ENCODE data around the gene KCTD1. TPM values are rescaled to one million over a fixed set of nuclear protein-coding genes. Genes with fewer than 3 reads are reported as not detected.

KCTD1 gene
- polyA plus RNA-seq, 1 of the 3 experiments (the other 2 are of a cell fraction): 12.8 TPM

- TF ChIP-seq ZBTB33 (IDR thresholded peaks at IDR 0.05; ENCODE audit: borderline replicate concordance, low read depth): no peak
- TF ChIP-seq RCOR1 (IDR thresholded peaks at IDR 0.05; ENCODE audit: low read length): no peak
- TF ChIP-seq GATA2 (CRISPR knock-in tag; IDR thresholded peaks at IDR 0.05): no peak
- TF ChIP-seq EZH2phosphoT487 (IDR thresholded peaks at IDR 0.05; ENCODE audit: borderline replicate concordance, low read depth): no peak
- no peak for TF ChIP-seq POLR2AphosphoS5 (IDR thresholded peaks at IDR 0.05; ENCODE audit: low read depth, low read length)
- TF ChIP-seq ELF1 (IDR thresholded peaks at IDR 0.05): no peak
- TF ChIP-seq TAF1 (IDR thresholded peaks at IDR 0.05; ENCODE audit: borderline replicate concordance, low read depth, low read length): no peak
Measured at GRCh38 chr18:26491194-26491816, 57.0 kb downstream of the KCTD1 start (continued).

DNA sequence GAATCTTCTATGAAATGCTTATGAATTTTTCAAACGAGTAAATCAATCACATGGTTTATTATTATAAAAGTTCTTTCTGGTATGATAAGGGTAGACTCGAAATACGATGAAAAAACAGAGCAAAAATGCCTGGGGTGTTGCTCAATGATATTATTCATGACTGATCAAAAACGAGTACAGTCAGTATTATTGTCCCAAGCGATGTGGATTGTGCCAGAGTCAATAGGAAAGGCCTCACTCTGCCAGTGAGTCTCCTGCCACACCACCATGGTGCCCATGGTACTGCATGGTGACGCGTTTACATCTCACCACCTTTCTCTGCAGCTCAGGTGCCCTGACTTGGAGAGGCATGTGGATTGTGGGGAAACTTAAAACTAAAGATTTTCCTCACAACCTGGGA, 58.5 kb downstream of the KCTD1 start:
- no peak overlapping the region for H3K4me2 ChIP-seq
- no peaks in the 10 kb centered on the region for H3K36me3 ChIP-seq (replicated peaks in 1 of 2; ENCODE audit: control insufficient read depth in 1 of 2, insufficient read depth in 2 of 2, low read length in 1 of 2)
- no peak for DNase-seq
- no peaks in the 10 kb centered on the region for H3K4me1 ChIP-seq (ENCODE audit: control insufficient read depth in 1 of 2, insufficient read depth in 2 of 2, low read depth in 1 of 2, low read length in 1 of 2)
- 85% methylated on average over 7 of the region's 7 CpGs for WGBS (ENCODE audit: low lambda C conversion rate)
- no peaks in the 10 kb centered on the region for H3K9me3 ChIP-seq
- H3K9ac ChIP-seq: no peak overlapping the region
- H3F3A ChIP-seq (replicated peaks; ENCODE audit: insufficient read depth): no peaks in the 10 kb centered on the region
- ChIA-PET CTCF (no interaction called here), POLR2A (no interaction called here)
- no peaks in the 10 kb centered on the region for H3K27me3 ChIP-seq (ENCODE audit: insufficient read depth)
- no peaks in the 10 kb centered on the region for H3K9me2 ChIP-seq
- H3K4me3 ChIP-seq (ENCODE audit: low read depth in 2 of 2, low read length in 1 of 2): no peak overlapping the region
- H3K79me2 ChIP-seq (ENCODE audit: insufficient read depth): no peaks in the 10 kb centered on the region
- H2AFZ ChIP-seq (ENCODE audit: low read depth): no peak overlapping the region
- TF ChIP-seq TEAD4 (IDR thresholded peaks at IDR 0.05; ENCODE audit: borderline replicate concordance, insufficient read depth): no peak
- TF ChIP-seq RAD21 (IDR thresholded peaks at IDR 0.05; ENCODE audit: low read length): no peak
- no peak for TF ChIP-seq RCOR1 (IDR thresholded peaks at IDR 0.05; ENCODE audit: low read length)
- no peaks in the 10 kb centered on the region for H4K20me1 ChIP-seq (ENCODE audit: insufficient read depth)
- H3K27ac ChIP-seq (ENCODE audit: low read depth in 2 of 2, low read length in 1 of 2): no peak overlapping the region

- no peaks in the 10 kb centered on the region for H3F3A ChIP-seq (replicated peaks; ENCODE audit: insufficient read depth)
- ChIA-PET POLR2A (no interaction called here), CTCF (interaction anchor here (1.2 to 3.6 kb wide), 3 partner anchors 20 to 160 kb away, joined by 3 to 12 read pairs (median 3); no protein-coding TSS in a partner anchor)
- no peaks in the 10 kb centered on the region for H4K20me1 ChIP-seq (ENCODE audit: insufficient read depth)
- WGBS (ENCODE audit: low lambda C conversion rate): 93% methylated on average over 4 of the region's 4 CpGs
- no peak overlapping the region for H3K9ac ChIP-seq
- no peak overlapping the region for H3K27ac ChIP-seq (ENCODE audit: low read depth in 2 of 2, low read length in 1 of 2)
- no peaks in the 10 kb centered on the region for H3K9me2 ChIP-seq
- H3K36me3 ChIP-seq (replicated peaks in 1 of 2; ENCODE audit: control insufficient read depth in 1 of 2, insufficient read depth in 2 of 2, low read length in 1 of 2): no peaks in the 10 kb centered on the region
- no peak for DNase-seq
- no peaks in the 10 kb centered on the region for H3K4me1 ChIP-seq (ENCODE audit: control insufficient read depth in 1 of 2, insufficient read depth in 2 of 2, low read depth in 1 of 2, low read length in 1 of 2)
- H3K27me3 ChIP-seq (ENCODE audit: insufficient read depth): no peaks in the 10 kb centered on the region
- H3K9me3 ChIP-seq: no peaks in the 10 kb centered on the region
- H3K4me2 ChIP-seq: no peak overlapping the region
- no peaks in the 10 kb centered on the region for H3K79me2 ChIP-seq (ENCODE audit: insufficient read depth)
- H2AFZ ChIP-seq (ENCODE audit: low read depth): no peak overlapping the region
- no peak for TF ChIP-seq ELF1 (IDR thresholded peaks at IDR 0.05)
- H3K4me3 ChIP-seq (ENCODE audit: low read depth in 2 of 2, low read length in 1 of 2): no peak overlapping the region
Measured at GRCh38 chr18:26489191-26489590, 59.2 kb downstream of the KCTD1 start.
